Coronary artery (tissue), 2 donors: Measurements from ENCODE around the gene ENPP7.
"Not testable (repeated sequence)": the region's sequence is repeated elsewhere in the genome, so short reads cannot be mapped to it uniquely, and the experiment has no call there.

Source experiments
- DNase-seq: peaks from one replicate; pipeline ENCODE4 v3.0.0-alpha.2; 2017; ENCODE audit warnings: low spot score
- H3K27ac ChIP-seq, 2 donors: fragments of 200-600 bp; sonication (generic); one replicate each; pipeline ENCODE4 v1.5.1; 2016 to 2019
- H3K4me3 ChIP-seq: fragments of 200-600 bp; sonication (generic); 2 replicates; pipeline ENCODE4 v1.5.1; 2016; ENCODE audit warnings: mild to moderate bottlenecking, moderate library complexity
- TF ChIP-seq, protein P1 (sequence below): fragments of 200-600 bp; sonication (generic); IDR thresholded peaks from one replicate; pipeline ENCODE4 v1.5.1; 2019; ENCODE audit warnings: antibody characterized with exemption

ENPP7 gene

DNA sequence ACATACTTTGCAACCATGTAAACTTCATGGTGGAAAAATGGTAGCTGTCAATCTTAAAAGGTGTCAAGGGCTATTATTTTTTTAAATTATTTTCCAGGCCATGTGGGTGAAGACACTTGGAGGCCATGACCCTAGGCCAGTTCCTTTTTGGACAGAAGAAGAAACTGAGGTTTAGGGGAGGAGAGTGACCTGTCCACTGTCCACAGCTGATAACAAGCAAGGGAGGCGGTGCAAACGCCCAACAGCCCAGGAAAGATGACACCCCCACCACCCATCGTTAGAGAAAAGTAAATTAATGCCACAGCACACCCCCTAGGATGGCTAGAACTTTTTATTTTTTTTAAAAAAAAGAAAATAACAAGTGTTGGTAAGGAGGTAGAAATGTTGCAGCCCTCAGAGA is 19.2 kb downstream of the ENPP7 start:
- TF ChIP-seq, protein P1, sequence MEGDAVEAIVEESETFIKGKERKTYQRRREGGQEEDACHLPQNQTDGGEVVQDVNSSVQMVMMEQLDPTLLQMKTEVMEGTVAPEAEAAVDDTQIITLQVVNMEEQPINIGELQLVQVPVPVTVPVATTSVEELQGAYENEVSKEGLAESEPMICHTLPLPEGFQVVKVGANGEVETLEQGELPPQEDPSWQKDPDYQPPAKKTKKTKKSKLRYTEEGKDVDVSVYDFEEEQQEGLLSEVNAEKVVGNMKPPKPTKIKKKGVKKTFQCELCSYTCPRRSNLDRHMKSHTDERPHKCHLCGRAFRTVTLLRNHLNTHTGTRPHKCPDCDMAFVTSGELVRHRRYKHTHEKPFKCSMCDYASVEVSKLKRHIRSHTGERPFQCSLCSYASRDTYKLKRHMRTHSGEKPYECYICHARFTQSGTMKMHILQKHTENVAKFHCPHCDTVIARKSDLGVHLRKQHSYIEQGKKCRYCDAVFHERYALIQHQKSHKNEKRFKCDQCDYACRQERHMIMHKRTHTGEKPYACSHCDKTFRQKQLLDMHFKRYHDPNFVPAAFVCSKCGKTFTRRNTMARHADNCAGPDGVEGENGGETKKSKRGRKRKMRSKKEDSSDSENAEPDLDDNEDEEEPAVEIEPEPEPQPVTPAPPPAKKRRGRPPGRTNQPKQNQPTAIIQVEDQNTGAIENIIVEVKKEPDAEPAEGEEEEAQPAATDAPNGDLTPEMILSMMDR, result no peak
- no peak for DNase-seq
- no peak overlapping the region for H3K4me3 ChIP-seq

DNA sequence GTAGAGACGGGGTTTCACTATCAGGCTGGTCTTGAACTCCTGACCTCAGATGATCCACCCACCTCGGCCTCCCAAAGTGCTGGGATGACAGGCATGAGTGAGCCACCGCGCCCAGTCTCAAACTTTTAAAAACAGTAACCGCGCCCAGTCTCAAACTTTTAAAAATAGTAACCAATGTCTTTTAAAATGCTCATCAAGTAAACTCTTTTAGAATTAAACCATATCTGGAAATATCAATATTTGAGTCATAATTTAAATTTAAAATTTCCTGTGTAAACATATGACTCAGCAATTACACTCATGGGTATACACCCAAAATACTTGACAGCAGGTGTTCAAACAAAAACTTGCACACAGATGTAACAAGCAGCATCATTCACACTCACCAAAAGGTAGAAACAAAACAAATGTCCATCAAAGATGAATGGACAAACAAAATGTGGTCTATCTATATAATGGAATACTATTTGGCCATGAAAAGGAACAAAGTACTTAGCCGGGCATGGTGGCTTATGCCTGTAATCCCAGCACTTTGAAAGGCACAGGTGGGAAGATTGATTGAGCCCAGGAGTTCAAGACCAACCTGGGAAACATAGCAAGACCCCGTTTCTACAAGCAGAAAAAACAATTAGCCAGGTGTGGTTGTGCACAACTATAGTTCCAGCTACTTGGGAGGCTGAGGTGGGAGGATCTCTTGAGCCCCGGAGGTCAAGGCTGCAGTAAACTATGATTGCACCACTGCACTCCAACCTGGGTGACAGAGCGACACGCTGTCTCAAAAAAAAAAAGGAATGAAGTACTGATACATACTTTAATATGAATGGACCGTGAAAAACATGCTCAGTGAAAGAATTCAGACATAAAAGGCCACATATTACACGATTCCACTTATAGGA is 20.2 kb downstream of the ENPP7 start:
- DNase-seq, result no peak
- TF ChIP-seq, protein P1, result no peak
- no peak overlapping the region for H3K4me3 ChIP-seq
- H3K27ac ChIP-seq, result no peak overlapping the region

More for the DNA sequence above, 19.2 kb downstream of the ENPP7 start:
- H3K27ac ChIP-seq, result no peak overlapping the region

DNA sequence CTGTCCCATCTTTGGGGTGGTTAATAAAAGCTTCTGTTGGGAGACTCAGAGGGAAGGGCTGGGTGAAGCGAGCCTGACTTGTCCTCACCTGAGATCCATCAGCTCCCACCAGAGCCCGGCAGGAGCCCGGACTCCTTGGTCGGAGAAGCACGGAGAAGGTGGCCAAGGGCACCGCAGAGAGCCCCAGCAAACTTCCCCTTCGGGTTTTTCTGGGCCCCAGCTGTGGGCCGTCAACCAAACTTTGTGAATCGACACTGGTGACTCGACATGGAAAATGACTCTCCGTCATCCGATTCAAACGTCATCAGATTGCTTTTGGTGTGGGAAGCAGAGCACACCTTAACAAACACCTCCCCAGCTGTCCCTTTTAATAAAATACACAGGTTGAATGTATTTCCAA is 21.4 kb downstream of the ENPP7 start:
- Histone ChIP-seq H3K27ac (no peak overlapping the region), H3K4me3 (no peak overlapping the region)
- DNase-seq, result no peak
- TF ChIP-seq, protein P1, result no peak

- TF ChIP-seq, protein P1, result no peak
- no peak overlapping the region for H3K4me3 ChIP-seq
- no peak for DNase-seq
- H3K27ac ChIP-seq, result no peak overlapping the region
Observed at GRCh38 chr17:79754370-79754769, 23.6 kb downstream of the ENPP7 start.

DNA sequence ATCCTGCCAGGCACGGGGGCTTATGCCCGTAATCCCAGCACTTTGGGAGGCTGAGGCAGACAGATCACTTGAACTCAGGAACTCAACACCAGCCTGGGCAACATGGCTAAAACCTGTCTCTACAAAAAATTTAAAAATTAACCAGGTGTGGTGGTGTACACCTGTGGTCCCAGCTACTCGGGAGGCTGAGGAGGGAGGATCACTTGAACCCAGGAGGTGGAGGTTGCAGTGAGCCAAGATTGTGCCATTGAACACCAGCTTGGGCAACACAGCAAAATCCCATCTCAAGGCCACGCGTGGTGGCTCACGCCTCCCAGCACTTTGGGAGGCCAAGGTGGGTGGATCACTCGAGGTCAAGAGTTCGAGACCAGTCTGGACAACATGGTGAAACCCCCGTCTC is 24.2 kb downstream of the ENPP7 start:
- not testable (repeated sequence) for DNase-seq, H3K27ac ChIP-seq, H3K4me3 ChIP-seq

DNA sequence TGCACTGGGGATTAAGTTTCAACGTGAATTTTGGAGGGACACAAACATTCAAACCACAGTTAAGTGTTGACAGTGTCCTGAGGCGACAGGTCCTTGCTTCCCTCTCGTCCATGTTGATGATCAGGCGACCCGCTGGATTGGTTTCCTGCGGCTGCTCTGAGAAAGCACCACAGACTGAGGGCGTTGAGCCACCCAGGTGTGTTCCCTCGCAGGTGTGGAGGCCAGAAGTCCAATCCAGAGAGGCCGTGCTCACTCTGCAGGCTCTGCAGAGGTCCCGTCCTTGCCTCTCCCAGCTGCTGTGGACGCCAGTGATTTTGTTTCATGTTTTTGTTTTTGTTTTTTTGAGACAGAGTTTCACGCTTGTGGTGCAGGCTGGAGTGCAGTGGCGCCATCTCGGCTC is 24.8 kb downstream of the ENPP7 start:
- Histone ChIP-seq H3K27ac (no peak overlapping the region), H3K4me3 (no peak overlapping the region)
- DNase-seq, result no peak
- TF ChIP-seq, protein P1, result no peak

- Histone ChIP-seq H3K4me3 (no peak overlapping the region), H3K27ac (no peak overlapping the region)
- no peak for DNase-seq
- TF ChIP-seq, protein P1, result no peak
Observed at GRCh38 chr17:79757140-79757745, 26.5 kb downstream of the ENPP7 start.
